Aorta (tissue), 5 donors: ENCODE results near the gene CTNNB1. TPM values are rescaled to one million over a fixed set of nuclear protein-coding genes. Genes with fewer than 3 reads are reported as not detected.

ENCODE experiments used
- ATAC-seq: fragments of 200-7000 bp; cut with Tn5 transposase; one replicate; pipeline ENCODE4 v1.9.1; 2022; ENCODE audit warnings: moderate library complexity; ENCODE audit not compliant: low FRiP score
- DNase-seq, 2 donors: peaks; one replicate each; pipeline ENCODE4 v3.0.0-alpha.2; 2020
- H3K27ac ChIP-seq, 2 donors: one replicate each; pipeline ENCODE4 v1.5.1; 2013; ENCODE audit warnings: low read length in 2 of 2, mild to moderate bottlenecking in 2 of 2, moderate library complexity in 2 of 2, control low read depth in 1 of 2, inconsistent platforms in 1 of 2, low read depth in 1 of 2
- H3K27me3 ChIP-seq, 2 donors: one replicate each; pipeline ENCODE4 v1.6.1; 2013; ENCODE audit warnings: control low read depth in 1 of 2, low read length in 1 of 2, mild to moderate bottlenecking in 1 of 2, moderate library complexity in 1 of 2; ENCODE audit not compliant: insufficient read depth in 2 of 2, control insufficient read depth in 1 of 2
- H3K36me3 ChIP-seq, 2 donors: one replicate each; pipeline ENCODE4 v1.6.1; 2013; ENCODE audit warnings: control low read depth in 1 of 2, low read length in 1 of 2, mild to moderate bottlenecking in 1 of 2; ENCODE audit not compliant: insufficient read depth in 2 of 2, control insufficient read depth in 1 of 2
- H3K4me1 ChIP-seq, 2 donors: one replicate each; pipeline ENCODE4 v1.6.1; 2013; ENCODE audit warnings: low read length in 2 of 2, control low read depth in 1 of 2, mild to moderate bottlenecking in 1 of 2, moderate library complexity in 1 of 2; ENCODE audit not compliant: insufficient read depth in 2 of 2, control insufficient read depth in 1 of 2
- H3K4me3 ChIP-seq, 2 donors: one replicate each; pipeline ENCODE4 v1.5.1; 2013; ENCODE audit warnings: low read length in 2 of 2, control low read depth in 1 of 2, mild to moderate bottlenecking in 1 of 2
- H3K9me3 ChIP-seq: one replicate; pipeline ENCODE4 v1.6.1; 2013; ENCODE audit warnings: mild to moderate bottlenecking, low read length; ENCODE audit not compliant: control insufficient read depth
- whole genome bisulfite sequencing, 2 donors: extraction: QIAGEN DNeasy Blood & Tissue Kit; methylation state at CpG; one replicate each; pipeline ENCODE4 v1.1.7; 2013; 5-methylcytosine and 5-hydroxymethylcytosine counted together
- intact Hi-C, 2 donors: fragments of 100-400 bp; cut with DNase I; formaldehyde crosslinking; loops; one replicate each; pipeline versions ENCODE4 v1.14.2 to v1.15.0; 2022
- polyA plus RNA-seq, 2 donors: library from polyadenylated mRNA; stranded (reverse); fragments of 200-250 nt; gene quantifications; one replicate each; pipeline ENCODE4 v1.2.3, GENCODE V29; 2013
- total RNA-seq, 2 donors: library from RNA; stranded (reverse); fragmentation: NEBNext Ultra II Directional; extraction: Animal tissue kit (Norgen Biotek cat#: 25700); gene quantifications; one replicate each; pipeline ENCODE4 v1.2.1, GENCODE V29; 2021
- donor health status: healthy with polysubstance abuse.
- donor health status: Bipolar disorder and iron deficiency.
- donor health status: DM: no; HTN: no; CAD: no.
- donor health status: DM: no; HTN: no; CAD: no.
- donor health status: DM: yes; HTN: yes; CAD: no.

CTNNB1 gene
- total and polyA plus RNA-seq, 4 donors: 102 to 336 (median 235) TPM

DNA sequence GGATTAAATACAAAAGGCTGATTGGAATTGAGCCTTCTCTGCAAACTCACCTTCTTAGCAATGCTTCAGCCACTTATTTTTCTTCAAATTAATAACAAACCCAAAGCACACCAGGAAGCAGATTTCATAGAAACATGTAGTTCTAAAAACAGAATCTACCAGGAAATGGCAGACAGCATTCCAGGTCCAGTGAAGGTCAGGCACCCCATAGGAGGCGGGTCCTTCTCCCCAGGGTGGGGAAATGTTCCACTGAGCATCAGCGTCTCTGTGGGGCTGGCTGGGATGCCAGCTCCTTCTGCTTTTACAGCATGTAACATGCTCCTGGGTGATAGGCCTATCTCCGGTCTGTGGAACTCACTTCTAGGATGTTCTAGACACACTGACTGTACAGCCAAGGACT is 49.2 kb downstream of the CTNNB1 start:
- no peaks in the 10 kb centered on the region for H3K36me3 ChIP-seq
- H3K27me3 ChIP-seq: no peaks in the 10 kb centered on the region
- intact Hi-C loops: no loop called here
- H3K9me3 ChIP-seq: no peaks in the 10 kb centered on the region
- 76 to 79% methylated on average over 3 of the region's 3 CpGs for WGBS, 2 donors
- ATAC-seq (no peak), DNase-seq (no peak)
- no peak overlapping the region for H3K27ac ChIP-seq
- H3K4me1 ChIP-seq: no peaks in the 10 kb centered on the region
- H3K4me3 ChIP-seq: no peak overlapping the region

- WGBS, 2 donors: 97 to 98% methylated on average over 3 of the region's 3 CpGs
- Histone ChIP-seq H3K36me3 (no peaks in the 10 kb centered on the region), H3K4me1 (no peaks in the 10 kb centered on the region), H3K4me3 (no peak overlapping the region), H3K9me3 (no peaks in the 10 kb centered on the region), H3K27ac (no peak overlapping the region), H3K27me3 (no peaks in the 10 kb centered on the region)
- intact Hi-C loops: no loop called here
- DNase-seq: no peak
- peak; percentile 17 for ATAC-seq
These were observed 50.0 kb downstream of the CTNNB1 start for GRCh38 chr3:41249318-41249717.

DNA sequence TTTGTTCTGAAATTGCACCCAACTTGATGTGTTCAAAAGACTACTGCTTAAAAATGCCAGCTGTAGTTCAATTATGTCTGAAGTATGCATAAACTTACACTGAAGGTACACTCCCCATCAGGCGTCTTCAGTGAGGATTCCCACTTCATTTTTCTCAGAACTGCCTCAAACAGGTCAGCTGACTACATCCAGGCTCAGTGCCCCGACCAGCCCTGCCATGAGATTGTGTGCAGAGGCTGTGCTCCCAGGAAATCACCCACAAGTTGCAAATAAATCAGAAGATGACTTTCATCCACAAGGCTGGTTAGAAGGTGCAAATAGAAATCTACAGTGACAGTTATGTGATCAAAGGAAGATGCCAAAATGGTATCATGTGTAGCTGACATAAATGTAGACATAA is 51.5 kb downstream of the CTNNB1 start:
- H3K4me1 ChIP-seq: no peaks in the 10 kb centered on the region
- no peaks in the 10 kb centered on the region for H3K9me3 ChIP-seq
- 83 to 87% methylated on average over 2 of the region's 2 CpGs for WGBS, 2 donors
- intact Hi-C loops: no loop called here
- no peaks in the 10 kb centered on the region for H3K36me3 ChIP-seq
- ATAC-seq: no peak
- H3K27me3 ChIP-seq: no peaks in the 10 kb centered on the region
- no peak for DNase-seq
- no peak overlapping the region for H3K4me3 ChIP-seq
- H3K27ac ChIP-seq: no peak overlapping the region

GRCh38 chr3:41251593-41251992 is 52.3 kb downstream of the CTNNB1 start:
- intact Hi-C loops: no loop called here
- WGBS, 2 donors: 96 to 97% methylated on average over 1 of the region's 1 CpG

GRCh38 chr3:41258239-41258800 is 59.0 kb downstream of the CTNNB1 start:
- Histone ChIP-seq H3K27ac (no peak overlapping the region), H3K36me3 (no peaks in the 10 kb centered on the region), H3K4me3 (no peak overlapping the region), H3K4me1 (no peaks in the 10 kb centered on the region), H3K27me3 (no peaks in the 10 kb centered on the region), H3K9me3 (no peaks in the 10 kb centered on the region)
- intact Hi-C loops: no loop called here
- 62 to 69% methylated on average over 4 of the region's 4 CpGs for WGBS, 2 donors
- no peak for DNase-seq
- ATAC-seq: no peak

More at GRCh38 chr3:41251593-41251992, 52.3 kb downstream of the CTNNB1 start:
- Histone ChIP-seq H3K27me3 (no peaks in the 10 kb centered on the region), H3K36me3 (no peaks in the 10 kb centered on the region), H3K9me3 (no peaks in the 10 kb centered on the region), H3K4me1 (no peaks in the 10 kb centered on the region), H3K27ac (no peak overlapping the region), H3K4me3 (no peak overlapping the region)
- DNase-seq (no peak), ATAC-seq (no peak)

- WGBS, 2 donors: 79% methylated on average over 1 of the region's 1 CpG
- Histone ChIP-seq H3K9me3 (no peaks in the 10 kb centered on the region), H3K27me3 (no peaks in the 10 kb centered on the region), H3K4me3 (no peak overlapping the region), H3K4me1 (no peaks in the 10 kb centered on the region), H3K27ac (no peak overlapping the region), H3K36me3 (no peaks in the 10 kb centered on the region)
- ATAC-seq (no peak), DNase-seq (no peak)
- intact Hi-C loops: no loop called here
These were observed 60.3 kb downstream of the CTNNB1 start for GRCh38 chr3:41259449-41260062.

DNA sequence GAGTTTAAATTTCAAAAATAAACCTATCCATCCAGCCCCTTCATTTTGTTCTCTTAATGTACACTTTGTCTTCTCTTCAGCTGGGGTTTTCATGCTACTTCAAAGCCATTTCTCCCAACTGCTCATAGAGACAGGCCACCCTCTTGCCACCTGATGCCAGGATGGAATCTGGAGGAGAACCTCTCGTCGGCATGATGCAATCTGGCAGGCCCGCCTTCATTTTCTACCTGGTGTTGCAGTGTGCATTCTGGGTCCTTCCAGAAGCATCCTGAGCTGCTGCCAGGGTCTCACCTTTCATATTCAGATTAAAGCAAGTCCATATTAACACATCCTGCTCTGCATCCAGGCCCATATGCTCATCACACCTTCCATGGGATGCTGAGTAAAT is 60.8 kb downstream of the CTNNB1 start:
- Histone ChIP-seq H3K36me3 (no peaks in the 10 kb centered on the region), H3K4me1 (no peaks in the 10 kb centered on the region), H3K27ac (no peak overlapping the region), H3K27me3 (no peaks in the 10 kb centered on the region), H3K9me3 (no peaks in the 10 kb centered on the region), H3K4me3 (no peak overlapping the region)
- DNase-seq: no peak
- intact Hi-C loops: no loop called here
- no peak for ATAC-seq
- 96% methylated on average over 3 of the region's 3 CpGs for WGBS, 2 donors

DNA sequence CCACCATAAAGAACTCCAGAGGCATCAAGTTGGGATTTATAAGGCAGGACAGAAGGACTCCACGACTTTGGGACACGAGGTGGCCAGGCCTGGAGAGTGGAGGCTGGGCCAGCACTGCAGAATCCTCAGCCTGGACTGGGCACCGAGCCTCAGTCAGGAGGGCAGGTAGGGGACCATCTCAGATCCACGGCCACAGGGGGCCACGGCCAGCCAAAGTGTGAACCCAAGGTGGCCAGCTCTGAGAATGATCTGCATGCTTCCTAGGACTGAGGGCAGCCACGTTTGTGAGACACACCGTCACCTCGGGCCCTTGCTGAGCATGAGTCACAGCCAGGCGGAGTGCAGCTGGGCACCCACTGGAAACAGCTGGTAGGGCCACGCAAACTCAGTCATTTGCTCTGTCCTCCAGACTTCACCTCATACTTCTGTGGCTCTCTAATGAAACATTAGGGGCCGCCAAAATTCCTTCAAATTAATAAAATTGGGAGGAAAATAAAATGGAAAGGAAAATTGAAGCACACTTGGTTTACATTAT is 65.8 kb downstream of the CTNNB1 start:
- no peak for DNase-seq
- H3K4me1 ChIP-seq: no peaks in the 10 kb centered on the region
- H3K9me3 ChIP-seq: no peaks in the 10 kb centered on the region
- H3K36me3 ChIP-seq: no peaks in the 10 kb centered on the region
- H3K27me3 ChIP-seq: no peaks in the 10 kb centered on the region
- no peak overlapping the region for H3K27ac ChIP-seq
- intact Hi-C loops: no loop called here
- H3K4me3 ChIP-seq: no peak overlapping the region
- ATAC-seq: no peak
- WGBS, 2 donors: 90 to 92% methylated on average over 11 of the region's 11 CpGs

GRCh38 chr3:41265823-41266273 is 66.5 kb downstream of the CTNNB1 start:
- Histone ChIP-seq H3K4me1 (no peaks in the 10 kb centered on the region), H3K27ac (no peak overlapping the region), H3K4me3 (no peak overlapping the region), H3K27me3 (no peaks in the 10 kb centered on the region), H3K9me3 (no peaks in the 10 kb centered on the region), H3K36me3 (no peaks in the 10 kb centered on the region)
- intact Hi-C loops: no loop called here
- ATAC-seq (no peak), DNase-seq (no peak)
- 53 to 54% methylated on average over 3 of the region's 3 CpGs for WGBS, 2 donors
